ENCODE results near the gene SDHAF3. TPM values are rescaled to one million over a fixed set of nuclear protein-coding genes. Genes with fewer than 3 reads are reported as not detected.

Gene SDHAF3
- 8.2 and 10.3 TPM in 2 replicates for total RNA-seq

GRCh38 chr7:97117372-97118188, at the start of gene SDHAF3:
TSS of gene SDHAF3 (plus strand) at chr7:97117698. CDS start at chr7:97117724, 26 bp downstream.

Other genes starting within 250 kb of the SDHAF3 start
- gene DLX6, start 112.1 kb upstream of the SDHAF3 start, total RNA-seq, result 1.1 and 1.6 TPM in 2 replicates
- gene DLX5, start 92.9 kb upstream of the SDHAF3 start, total RNA-seq, result 1.5 and 1.8 TPM in 2 replicates